ENCODE measurements around the gene LDLRAD2.

Gene LDLRAD2

GRCh38 chr1:21849909-21850576 is 38.0 kb downstream of the LDLRAD2 start:
- no peak overlapping the region for H3K4me3 Mint-ChIP-seq
- intact Hi-C loops (cut with micrococcal nuclease) = no loop called here
- peaks cover 92% of the 10 kb centered on the region for H3K36me3 Mint-ChIP-seq (ENCODE audit: low read depth)

GRCh38 chr1:21851430-21852250 is 39.6 kb downstream of the LDLRAD2 start:
- Mint-ChIP-seq H3K27ac (no peak overlapping the region), H3K36me3 (ENCODE audit: low read depth) (peaks cover 93% of the 10 kb centered on the region), H3K4me1 (ENCODE audit: low read depth) (peaks cover 21% of the 10 kb centered on the region), H3K4me3 (no peak overlapping the region), H3K9me3 (no peaks in the 10 kb centered on the region), H3K27me3 (no peaks in the 10 kb centered on the region)
- intact Hi-C loops (cut with micrococcal nuclease) = no loop called here

More at GRCh38 chr1:21849909-21850576, 38.0 kb downstream of the LDLRAD2 start:
- no peak overlapping the region for H3K27ac Mint-ChIP-seq
- peaks cover 12% of the 10 kb centered on the region for H3K4me1 Mint-ChIP-seq (ENCODE audit: low read depth)
- H3K27me3 Mint-ChIP-seq = no peaks in the 10 kb centered on the region
- no peaks in the 10 kb centered on the region for H3K9me3 Mint-ChIP-seq

GRCh38 chr1:21852282-21853130 is 40.4 kb downstream of the LDLRAD2 start:
- intact Hi-C loops (cut with micrococcal nuclease) = no loop called here
- no peaks in the 10 kb centered on the region for H3K27me3 Mint-ChIP-seq
- H3K27ac Mint-ChIP-seq = no peak overlapping the region
- H3K9me3 Mint-ChIP-seq = no peaks in the 10 kb centered on the region
- no peak overlapping the region for H3K4me3 Mint-ChIP-seq
- H3K36me3 Mint-ChIP-seq (ENCODE audit: low read depth) = peaks cover 94% of the 10 kb centered on the region
- peaks cover 30% of the 10 kb centered on the region for H3K4me1 Mint-ChIP-seq (ENCODE audit: low read depth)

GRCh38 chr1:21853131-21853427 is 41.0 kb downstream of the LDLRAD2 start:
- H3K4me1 Mint-ChIP-seq (ENCODE audit: low read depth) = peaks cover 35% of the 10 kb centered on the region
- no peak overlapping the region for H3K27ac Mint-ChIP-seq
- H3K9me3 Mint-ChIP-seq = no peaks in the 10 kb centered on the region
- no peaks in the 10 kb centered on the region for H3K27me3 Mint-ChIP-seq
- intact Hi-C loops (cut with micrococcal nuclease) = no loop called here
- peaks cover 94% of the 10 kb centered on the region for H3K36me3 Mint-ChIP-seq (ENCODE audit: low read depth)
- no peak overlapping the region for H3K4me3 Mint-ChIP-seq

- intact Hi-C loops (cut with micrococcal nuclease) = no loop called here
These were observed 42.2 kb downstream of the LDLRAD2 start for GRCh38 chr1:21854090-21854750.

GRCh38 chr1:21854751-21855131 is 42.7 kb downstream of the LDLRAD2 start:
- Mint-ChIP-seq H3K27me3 (no peaks in the 10 kb centered on the region), H3K36me3 (ENCODE audit: low read depth) (peaks cover 94% of the 10 kb centered on the region), H3K9me3 (no peaks in the 10 kb centered on the region), H3K4me1 (ENCODE audit: low read depth) (peaks cover 39% of the 10 kb centered on the region), H3K27ac (no peak overlapping the region), H3K4me3 (no peak overlapping the region)
- intact Hi-C loops (cut with micrococcal nuclease) = no loop called here

More at GRCh38 chr1:21854090-21854750, 42.2 kb downstream of the LDLRAD2 start:
- peaks cover 94% of the 10 kb centered on the region for H3K36me3 Mint-ChIP-seq (ENCODE audit: low read depth)
- peaks cover 39% of the 10 kb centered on the region for H3K4me1 Mint-ChIP-seq (ENCODE audit: low read depth)
- no peaks in the 10 kb centered on the region for H3K9me3 Mint-ChIP-seq
- no peak overlapping the region for H3K27ac Mint-ChIP-seq
- no peak overlapping the region for H3K4me3 Mint-ChIP-seq
- H3K27me3 Mint-ChIP-seq = no peaks in the 10 kb centered on the region

- no peaks in the 10 kb centered on the region for H3K27me3 Mint-ChIP-seq
- peaks cover 94% of the 10 kb centered on the region for H3K36me3 Mint-ChIP-seq (ENCODE audit: low read depth)
- intact Hi-C loops (cut with micrococcal nuclease) = no loop called here
- peaks cover 39% of the 10 kb centered on the region for H3K4me1 Mint-ChIP-seq (ENCODE audit: low read depth)
- H3K9me3 Mint-ChIP-seq = no peaks in the 10 kb centered on the region
- no peak overlapping the region for H3K4me3 Mint-ChIP-seq
- no peak overlapping the region for H3K27ac Mint-ChIP-seq
These were observed 43.4 kb downstream of the LDLRAD2 start for GRCh38 chr1:21855257-21856096.

GRCh38 chr1:21857142-21857839 is 45.2 kb downstream of the LDLRAD2 start:
- intact Hi-C loops (cut with micrococcal nuclease) = no loop called here
- Mint-ChIP-seq H3K27ac (no peak overlapping the region), H3K36me3 (ENCODE audit: low read depth) (peaks cover 98% of the 10 kb centered on the region), H3K27me3 (no peaks in the 10 kb centered on the region), H3K9me3 (no peaks in the 10 kb centered on the region), H3K4me3 (no peak overlapping the region), H3K4me1 (ENCODE audit: low read depth) (peaks cover 36% of the 10 kb centered on the region)

GRCh38 chr1:21857840-21858670 is 46.0 kb downstream of the LDLRAD2 start:
- Mint-ChIP-seq H3K27ac (no peak overlapping the region), H3K4me1 (ENCODE audit: low read depth) (peaks cover 31% of the 10 kb centered on the region)

GRCh38 chr1:21859669-21860179 is 47.7 kb downstream of the LDLRAD2 start:
- intact Hi-C loops (cut with micrococcal nuclease) = loop anchor here (10.0 kb wide), 1 partner anchor 105 kb away; no protein-coding TSS in a partner anchor
- H3K4me1 Mint-ChIP-seq (ENCODE audit: low read depth) = peaks cover 27% of the 10 kb centered on the region
- H3K27ac Mint-ChIP-seq = no peak overlapping the region
- H3K27me3 Mint-ChIP-seq = no peaks in the 10 kb centered on the region
- H3K9me3 Mint-ChIP-seq = no peaks in the 10 kb centered on the region
- H3K36me3 Mint-ChIP-seq (ENCODE audit: low read depth) = peaks cover 98% of the 10 kb centered on the region
- no peak overlapping the region for H3K4me3 Mint-ChIP-seq

More at GRCh38 chr1:21857840-21858670, 46.0 kb downstream of the LDLRAD2 start:
- Mint-ChIP-seq H3K36me3 (ENCODE audit: low read depth) (peaks cover 99% of the 10 kb centered on the region), H3K27me3 (no peaks in the 10 kb centered on the region), H3K9me3 (no peaks in the 10 kb centered on the region), H3K4me3 (no peak overlapping the region)
- intact Hi-C loops (cut with micrococcal nuclease) = no loop called here

- Mint-ChIP-seq H3K4me1 (ENCODE audit: low read depth) (peaks cover 30% of the 10 kb centered on the region), H3K36me3 (ENCODE audit: low read depth) (peaks cover 96% of the 10 kb centered on the region), H3K27ac (no peak overlapping the region), H3K9me3 (no peaks in the 10 kb centered on the region), H3K4me3 (no peak overlapping the region), H3K27me3 (no peaks in the 10 kb centered on the region)
- intact Hi-C loops (cut with micrococcal nuclease) = loop anchor here (10.0 kb wide), 1 partner anchor 104 kb away; no protein-coding TSS in a partner anchor
These were observed 48.9 kb downstream of the LDLRAD2 start for GRCh38 chr1:21860971-21861370.
